Measurements from ENCODE around the gene NMD3. TPM values are rescaled to one million over a fixed set of nuclear protein-coding genes. Genes with fewer than 3 reads are reported as not detected.

Gene NMD3
- polyA plus RNA-seq, 2 of the 4 experiments (the other 2 are of a cell fraction), result 53.4 to 66.5 TPM

- POLR2A ChIA-PET, result no interaction called here
- 54% methylated on average over 3 of the region's 4 CpGs for WGBS (ENCODE audit: missing lambda C conversion rate)
- CTCF ChIA-PET, result interaction anchor here (0.8 kb wide), 1 partner anchor 10 kb away, joined by 3 read pairs; no protein-coding TSS in a partner anchor
Observed at GRCh38 chr3:161203485-161204098, 17.5 kb upstream of the NMD3 start.

GRCh38 chr3:161208931-161209330 is 12.2 kb upstream of the NMD3 start:
- Histone ChIP-seq H3K9me3 (no peaks in the 10 kb centered on the region), H3K4me1 (no peaks in the 10 kb centered on the region), H3K4me2 (no peak overlapping the region), H3K27ac (no peak overlapping the region), H3K4me3 (no peak overlapping the region)
- ChIA-PET CTCF (no interaction called here), POLR2A (no interaction called here)
- DNase-seq (ENCODE audit: low read depth in 1 of 2, low spot score in 1 of 2) (no peak), ATAC-seq (peak in 1 of 2 experiments; percentile 55; a peak in 3 of 6 replicates), FAIRE-seq (no peak)
- no peak for TF ChIP-seq NR3C1 (IDR thresholded peaks at IDR 0.05)
- no peak for TF ChIP-seq TFCP2L1 (CRISPR knock-in tag; IDR thresholded peaks at IDR 0.05)
- no peak for TF ChIP-seq PHF8 (IDR thresholded peaks at IDR 0.05; ENCODE audit: borderline replicate concordance, low read depth)
- no peak for TF ChIP-seq CEBPB (IDR thresholded peaks at IDR 0.05)
- no peak for TF ChIP-seq NPAS2 (CRISPR knock-in tag; IDR thresholded peaks at IDR 0.05; ENCODE audit: borderline replicate concordance)
- TF ChIP-seq CBX2 (IDR thresholded peaks at IDR 0.05; ENCODE audit: borderline replicate concordance, low read depth), result no peak
- no peak for TF ChIP-seq MAFK (IDR thresholded peaks at IDR 0.05; ENCODE audit: partially characterized antibody)
- TF ChIP-seq, protein P1, sequence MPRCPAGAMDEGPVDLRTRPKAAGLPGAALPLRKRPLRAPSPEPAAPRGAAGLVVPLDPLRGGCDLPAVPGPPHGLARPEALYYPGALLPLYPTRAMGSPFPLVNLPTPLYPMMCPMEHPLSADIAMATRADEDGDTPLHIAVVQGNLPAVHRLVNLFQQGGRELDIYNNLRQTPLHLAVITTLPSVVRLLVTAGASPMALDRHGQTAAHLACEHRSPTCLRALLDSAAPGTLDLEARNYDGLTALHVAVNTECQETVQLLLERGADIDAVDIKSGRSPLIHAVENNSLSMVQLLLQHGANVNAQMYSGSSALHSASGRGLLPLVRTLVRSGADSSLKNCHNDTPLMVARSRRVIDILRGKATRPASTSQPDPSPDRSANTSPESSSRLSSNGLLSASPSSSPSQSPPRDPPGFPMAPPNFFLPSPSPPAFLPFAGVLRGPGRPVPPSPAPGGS (IDR thresholded peaks at IDR 0.05), result no peak
- TF ChIP-seq ZFP36 (IDR thresholded peaks at IDR 0.05; ENCODE audit: borderline replicate concordance, partially characterized antibody), result no peak
- no peak for TF ChIP-seq PBX3 (IDR thresholded peaks at IDR 0.05)
- no peak for TF ChIP-seq JUN (IDR thresholded peaks at IDR 0.05)
- no peak for TF ChIP-seq CBX8 (IDR thresholded peaks at IDR 0.05)
- WGBS (ENCODE audit: missing lambda C conversion rate), result 45% methylated on average over 4 of the region's 4 CpGs

More at GRCh38 chr3:161203485-161204098, 17.5 kb upstream of the NMD3 start:
- Histone ChIP-seq H3K4me1 (no peaks in the 10 kb centered on the region), H3K27ac (no peak overlapping the region), H3K4me3 (no peak overlapping the region), H3K4me2 (no peak overlapping the region), H3K9me3 (no peaks in the 10 kb centered on the region)
- DNase-seq (ENCODE audit: low read depth in 1 of 2, low spot score in 1 of 2), result no peak
- FAIRE-seq, result no peak
- no peak for ATAC-seq
- TF ChIP-seq SMC3 (IDR thresholded peaks at IDR 0.05) (no peak), CBX2 (IDR thresholded peaks at IDR 0.05; ENCODE audit: borderline replicate concordance, low read depth) (no peak), HOXA7 (CRISPR knock-in tag; IDR thresholded peaks at IDR 0.05) (no peak), ZC3H11A (IDR thresholded peaks at IDR 0.05) (no peak), ZFP36 (IDR thresholded peaks at IDR 0.05; ENCODE audit: borderline replicate concordance, partially characterized antibody) (no peak), CHD2 (IDR thresholded peaks at IDR 0.05; ENCODE audit: low read length, partially characterized antibody) (no peak), RAD21 (conservative IDR thresholded peaks at IDR 0.05 in 1 of 2, IDR thresholded peaks at IDR 0.05 in 1 of 2) (no peak), BHLHE40 (IDR thresholded peaks at IDR 0.05; ENCODE audit: low read depth, low read length) (no peak), HOXB13 (CRISPR knock-in tag; IDR thresholded peaks at IDR 0.05; ENCODE audit: low read depth) (no peak), ATOH8 (CRISPR knock-in tag; IDR thresholded peaks at IDR 0.05; ENCODE audit: low read depth) (no peak), EHMT2 (IDR thresholded peaks at IDR 0.05; ENCODE audit: low read depth) (no peak), REST (IDR thresholded peaks at IDR 0.05) (no peak)
